GM12801 (cell line): ENCODE data around the gene TMEM26.

Experiments
- CTCF ChIP-seq: IDR thresholded peaks from one replicate; pipeline ENCODE4 v1.5.1; 2011; ENCODE audit warnings: control low read depth; ENCODE audit not compliant: insufficient read length; ENCODE audit errors: extremely low read depth

TMEM26 gene

GRCh38 chr10:61452655-61453641 is at the start of gene TMEM26:
TMEM26 (minus strand) TSS chr10:61453381; CDS start chr10:61453081, 300 bp downstream.
- TF ChIP-seq CTCF = no peak

DNA sequence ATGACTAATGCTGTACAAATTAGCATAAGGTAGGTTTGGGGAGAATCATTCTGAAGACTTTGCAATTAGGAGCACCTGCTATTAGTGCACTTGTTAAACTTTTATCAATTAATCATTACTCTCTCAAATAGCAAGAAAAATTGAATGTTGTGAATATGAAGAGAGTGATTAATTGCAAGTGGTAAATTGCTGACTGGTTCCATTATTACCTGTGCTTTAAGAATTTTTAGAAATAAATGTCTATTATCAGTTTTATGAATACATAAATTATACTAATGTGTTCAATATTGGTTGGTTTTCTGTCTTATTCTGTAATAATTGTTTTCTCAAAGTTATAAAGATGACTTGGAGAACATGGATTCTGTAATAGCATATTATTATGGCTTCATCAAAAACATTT is 47.3 kb upstream of the TMEM26 start:
- TF ChIP-seq CTCF = no peak

- no peak for TF ChIP-seq CTCF
Measured at GRCh38 chr10:61492364-61492995, 39.3 kb upstream of the TMEM26 start.

GRCh38 chr10:61487506-61487905 is 34.3 kb upstream of the TMEM26 start:
- TF ChIP-seq CTCF = no peak

GRCh38 chr10:61486738-61487396 is 33.7 kb upstream of the TMEM26 start:
- TF ChIP-seq CTCF = no peak

DNA sequence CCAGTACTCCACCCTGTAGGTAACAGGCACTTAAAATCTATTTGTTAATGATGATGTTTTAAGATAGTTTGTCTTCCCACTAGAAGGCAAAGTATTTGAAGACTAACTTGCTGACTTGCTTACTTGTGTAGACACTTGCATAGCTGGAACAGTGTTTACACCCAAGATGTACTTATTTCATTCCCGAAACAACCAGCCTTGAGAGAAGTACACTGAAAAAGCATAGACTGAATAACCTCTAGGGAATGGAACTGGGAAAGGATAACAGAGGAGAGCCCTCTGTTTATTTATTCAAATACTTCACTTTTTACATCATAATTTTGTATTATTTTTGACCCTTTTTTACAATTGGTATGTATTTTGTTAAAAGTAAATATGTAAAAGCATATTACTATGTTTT is 33.1 kb upstream of the TMEM26 start:
- no peak for TF ChIP-seq CTCF

DNA sequence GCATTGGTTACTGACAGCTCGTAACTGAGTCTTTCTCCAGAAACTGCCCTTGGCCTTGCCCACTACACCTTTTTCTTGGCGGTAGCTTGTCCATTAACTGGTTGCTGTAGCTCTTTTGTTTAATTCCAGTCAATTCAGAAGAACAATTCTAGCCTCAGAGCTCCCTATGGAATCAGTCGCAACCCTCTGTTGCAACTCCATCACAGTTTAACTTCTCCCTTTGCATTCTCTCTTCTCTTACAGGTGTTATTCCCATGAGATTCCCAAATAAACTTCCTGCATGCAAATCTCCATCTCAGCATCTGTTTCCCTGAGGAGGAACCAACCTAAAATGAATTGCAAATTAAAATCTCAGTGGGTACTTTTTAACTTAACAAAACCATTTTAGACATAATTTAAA is 28.4 kb upstream of the TMEM26 start:
- TF ChIP-seq CTCF = no peak
